HG03175 (cell line): ENCODE measurements around the gene SKAP2.

Experiments used
- ATAC-seq: cut with Tn5 transposase; IDR thresholded peaks from one replicate; pipeline ENCODE4 v1.9.1; 2021; ENCODE audit warnings: mild to moderate bottlenecking, moderate library complexity; ENCODE audit not compliant: unreplicated experiment

The SKAP2 gene

DNA sequence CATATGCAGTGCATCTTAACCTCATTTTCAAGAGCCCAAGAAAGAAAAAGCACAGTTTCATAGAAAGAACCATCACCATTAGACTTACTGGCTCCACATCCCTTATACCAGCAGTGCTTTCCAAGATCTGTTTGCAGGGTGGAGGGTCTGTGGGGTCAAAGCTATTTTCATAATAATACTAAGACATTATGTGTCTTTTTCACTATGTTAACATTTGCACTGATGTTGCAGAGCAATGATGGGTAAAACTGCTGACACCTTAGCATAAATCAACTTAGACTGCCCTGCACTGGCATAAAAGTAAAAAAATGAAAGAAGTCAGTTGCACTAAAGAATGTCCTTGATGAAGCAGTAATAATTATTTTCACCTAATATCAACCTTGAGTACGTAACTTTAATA, 166.2 kb downstream of the SKAP2 start:
- ATAC-seq, result no peak

DNA sequence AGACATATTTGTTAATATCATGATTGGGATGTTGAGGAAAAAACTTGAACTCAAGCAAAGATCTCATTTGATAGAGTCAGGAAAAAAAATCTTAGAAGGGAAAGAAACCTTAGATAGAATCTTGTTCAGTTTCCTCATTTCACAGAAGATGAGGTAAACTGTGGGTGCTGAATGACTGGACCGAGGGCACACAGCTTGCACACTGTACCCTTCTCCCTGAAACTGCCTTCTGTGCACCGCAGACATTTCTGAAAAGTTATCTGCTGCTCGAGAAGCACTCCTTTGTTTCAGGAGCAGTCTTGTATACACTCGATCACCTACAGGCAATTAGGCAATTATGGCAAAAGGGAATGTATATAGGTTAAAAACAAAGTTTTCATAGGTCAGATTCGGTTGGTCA, 167.4 kb downstream of the SKAP2 start:
- no peak for ATAC-seq

DNA sequence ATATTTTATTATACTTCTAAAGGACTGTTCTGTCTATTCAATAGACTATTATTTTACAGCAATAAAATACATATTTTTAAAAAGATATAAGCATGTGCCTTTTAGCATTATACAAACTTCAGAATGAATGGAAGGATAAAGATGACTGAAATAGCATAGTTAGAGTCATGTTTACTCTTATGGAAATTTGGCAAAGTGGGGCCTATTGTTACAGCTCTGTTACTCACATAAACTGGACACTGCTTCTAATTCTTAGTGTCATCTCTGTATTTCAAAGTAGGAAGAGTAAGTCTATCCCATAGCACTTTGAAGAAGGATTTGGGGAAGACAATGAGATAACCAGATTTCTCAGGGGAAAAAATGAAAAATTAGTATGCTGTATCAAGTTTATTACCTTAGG, 168.2 kb downstream of the SKAP2 start:
- ATAC-seq, result no peak

DNA sequence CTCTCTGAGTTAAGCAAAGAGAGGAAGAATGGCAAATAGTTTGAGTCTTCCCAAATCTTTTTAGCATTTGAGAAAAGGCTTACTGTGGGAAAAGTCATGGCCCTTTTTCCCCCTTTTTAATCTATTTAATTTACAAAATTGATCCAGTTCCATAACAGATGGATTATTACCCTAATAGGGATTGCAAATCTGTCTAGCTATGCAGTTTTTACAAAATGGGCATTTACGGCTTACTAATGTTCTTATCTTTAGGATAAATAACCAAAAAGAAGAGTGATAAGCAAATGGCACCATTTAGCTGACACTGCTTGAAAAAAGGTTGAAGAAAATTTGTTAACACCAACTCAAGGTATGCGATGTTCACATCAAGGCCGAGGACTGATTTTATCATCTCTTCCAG, 169.7 kb downstream of the SKAP2 start:
- no peak for ATAC-seq

DNA sequence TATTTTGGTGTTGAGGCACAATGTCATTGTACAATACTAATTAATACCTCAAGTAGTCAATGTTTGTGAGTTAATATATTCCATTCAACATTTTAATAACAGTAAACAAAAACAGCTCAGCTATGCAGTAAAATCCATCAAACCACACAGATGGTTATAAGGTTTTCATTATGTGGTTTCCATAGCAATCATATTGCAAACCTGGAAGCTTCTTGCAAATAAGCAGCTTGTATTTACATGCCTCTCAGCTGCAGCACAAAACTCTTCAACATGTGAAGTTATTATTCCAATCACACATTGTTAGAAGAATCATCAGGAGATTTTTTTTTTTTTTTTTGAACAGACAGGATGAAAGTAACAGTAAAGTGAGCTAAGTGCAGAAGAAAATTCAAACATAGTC, 170.2 kb downstream of the SKAP2 start:
- ATAC-seq, result no peak

DNA sequence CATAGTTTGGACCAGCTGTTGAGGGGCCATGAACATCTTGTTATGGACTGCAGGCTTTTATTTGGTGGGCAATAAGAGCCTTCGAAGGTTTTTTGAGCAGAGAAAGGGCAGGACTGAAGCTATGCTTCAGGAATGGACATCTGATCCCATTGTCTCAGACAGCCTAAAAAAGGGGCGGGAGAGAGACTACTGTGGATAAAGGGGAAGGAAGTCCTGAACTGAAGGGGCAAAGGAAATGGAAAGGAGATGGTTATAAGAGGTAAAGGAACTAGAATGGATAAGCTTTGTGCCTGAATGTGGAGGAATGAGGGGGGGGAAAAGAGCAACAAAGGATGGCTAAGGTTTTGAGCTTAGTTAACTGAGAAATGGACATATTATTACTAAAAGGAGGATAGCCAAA, 172.5 kb downstream of the SKAP2 start:
- ATAC-seq, result no peak

DNA sequence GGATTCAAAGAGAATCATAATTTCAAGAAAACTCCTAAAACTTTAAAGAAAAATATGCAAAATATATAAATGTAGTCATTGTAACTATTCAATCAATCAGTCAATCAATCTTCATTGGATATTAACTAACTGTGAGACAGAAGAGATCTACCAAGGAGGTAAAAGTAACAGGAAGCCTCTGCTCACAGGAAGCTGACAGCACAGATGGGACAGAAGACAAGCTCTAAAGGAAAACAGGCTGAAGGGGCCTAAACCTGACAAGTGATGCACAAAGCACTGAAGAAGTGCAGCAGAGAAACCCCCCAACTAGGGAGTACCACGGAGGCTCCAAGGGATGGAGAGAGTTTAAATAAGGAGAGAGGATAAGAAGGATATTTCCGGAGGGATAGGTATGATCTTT, 173.0 kb downstream of the SKAP2 start:
- ATAC-seq, result no peak

DNA sequence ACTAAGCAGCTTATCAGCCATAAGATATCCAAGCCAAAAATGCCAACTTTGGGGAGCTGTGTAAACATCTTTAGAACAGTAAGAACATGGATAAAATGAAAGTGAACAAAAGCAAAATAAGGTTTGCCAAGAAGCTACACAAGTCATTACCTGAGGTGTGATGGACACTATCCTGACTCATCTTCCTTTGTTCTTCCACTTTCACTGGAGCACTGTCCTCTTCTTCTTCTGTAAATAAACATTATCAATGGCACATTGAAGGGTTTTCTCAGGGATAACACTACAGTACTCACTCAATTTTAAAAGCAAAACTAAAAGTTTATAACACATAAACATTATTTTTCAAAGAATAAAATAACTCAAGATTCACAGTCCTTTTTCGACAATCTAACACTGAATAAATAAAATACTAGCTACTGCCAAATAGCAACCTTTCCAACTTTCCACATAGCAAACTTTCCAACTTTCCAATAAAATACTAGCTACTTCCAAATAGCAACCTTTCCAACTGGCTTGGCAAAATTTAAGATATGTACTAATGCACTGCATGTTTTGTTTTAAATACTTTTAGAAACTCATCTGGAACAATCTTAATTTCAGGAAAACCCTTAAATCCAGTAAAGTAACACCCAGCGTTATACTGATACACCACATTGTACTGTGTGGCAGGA, 174.1 kb downstream of the SKAP2 start:
- ATAC-seq, result no peak

DNA sequence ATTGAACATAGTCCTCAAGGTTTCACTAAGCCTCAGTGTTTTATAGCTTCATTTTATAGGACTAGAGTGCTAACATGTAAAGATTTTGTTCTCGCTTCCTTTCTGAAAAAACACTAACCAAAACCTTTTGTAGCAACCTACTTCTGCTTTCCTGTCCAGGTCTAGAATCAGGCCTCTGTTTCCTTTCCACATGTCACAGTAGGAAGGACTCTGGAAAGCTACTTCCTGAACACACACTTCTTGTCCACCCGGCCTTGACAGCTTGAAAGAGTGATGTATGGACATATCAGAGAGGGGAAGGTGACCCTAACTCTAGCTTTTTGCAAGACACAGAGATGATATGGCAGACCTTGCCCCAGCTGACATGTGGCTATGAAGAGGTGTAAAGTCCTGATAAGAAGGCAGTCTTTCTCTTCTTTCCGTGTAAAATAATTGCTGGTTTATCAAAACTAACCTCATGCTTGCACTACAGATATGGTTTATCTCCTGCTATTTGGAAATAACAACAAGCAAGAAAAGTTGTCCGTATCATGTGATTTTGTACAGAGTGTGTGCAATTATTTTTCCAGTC, 175.4 kb downstream of the SKAP2 start:
- peak; percentile 82 for ATAC-seq

DNA sequence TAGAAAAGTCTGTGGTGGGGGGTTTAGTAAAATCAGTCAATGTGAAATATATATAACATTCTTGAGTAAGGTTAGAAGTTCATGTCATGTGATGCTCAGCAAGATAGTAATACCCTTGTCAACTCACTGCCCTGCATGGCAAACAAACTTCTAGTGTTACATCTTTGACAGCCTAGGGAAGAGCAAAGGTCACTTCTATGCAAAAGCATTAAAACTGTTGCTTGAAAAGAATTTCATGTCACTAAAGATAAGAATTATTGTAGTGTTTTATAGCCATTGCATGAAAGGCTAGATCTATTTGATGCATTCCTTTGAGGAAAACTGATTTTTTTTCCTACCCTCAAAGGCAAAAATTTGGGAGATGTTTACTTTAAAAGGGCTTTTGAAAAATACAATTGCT, 176.0 kb downstream of the SKAP2 start:
- no peak for ATAC-seq

DNA sequence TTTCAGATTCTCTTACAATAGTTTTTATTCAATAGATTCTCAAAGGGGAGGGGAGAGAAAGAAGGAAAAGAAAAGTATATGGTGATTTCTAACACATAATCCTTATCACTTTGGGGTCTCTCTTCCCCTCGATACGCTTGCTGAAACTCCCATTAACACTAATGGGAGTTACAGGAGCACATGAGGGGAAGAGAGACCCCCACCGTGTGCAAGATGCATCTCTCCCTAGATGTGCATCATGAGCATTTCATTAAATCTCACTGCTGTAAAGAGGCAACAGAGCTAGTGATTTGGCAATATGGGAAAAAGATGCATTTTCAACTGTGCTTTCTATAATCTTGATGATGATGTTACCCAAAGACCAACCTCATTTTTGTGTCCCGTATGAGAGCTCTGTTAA, 177.4 kb downstream of the SKAP2 start:
- no peak for ATAC-seq

DNA sequence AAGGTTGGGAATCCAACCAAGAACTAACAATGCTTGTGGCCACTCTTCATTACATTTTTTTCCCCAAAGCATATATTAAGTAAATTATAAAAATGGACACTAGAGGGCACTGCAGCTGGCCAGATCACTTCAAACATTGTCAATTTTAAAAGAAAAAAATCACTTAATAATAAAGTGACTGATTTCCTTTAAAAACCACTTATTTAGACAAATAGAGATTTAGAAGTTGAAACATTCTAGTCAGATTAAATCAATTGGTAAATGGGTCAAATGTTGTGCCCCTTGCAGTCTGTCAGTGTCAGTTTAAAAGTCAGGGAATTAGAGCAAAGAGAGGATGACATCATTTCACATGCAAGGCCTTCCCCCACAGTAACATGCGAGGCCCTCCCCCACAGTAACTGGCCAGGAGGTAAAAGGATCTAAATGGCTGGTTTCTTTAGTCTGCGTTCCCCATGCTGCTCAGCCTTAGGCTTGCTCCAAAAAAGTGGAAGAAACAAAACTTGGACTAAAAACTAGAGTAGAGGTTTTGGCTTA, 177.9 kb downstream of the SKAP2 start:
- no peak for ATAC-seq

DNA sequence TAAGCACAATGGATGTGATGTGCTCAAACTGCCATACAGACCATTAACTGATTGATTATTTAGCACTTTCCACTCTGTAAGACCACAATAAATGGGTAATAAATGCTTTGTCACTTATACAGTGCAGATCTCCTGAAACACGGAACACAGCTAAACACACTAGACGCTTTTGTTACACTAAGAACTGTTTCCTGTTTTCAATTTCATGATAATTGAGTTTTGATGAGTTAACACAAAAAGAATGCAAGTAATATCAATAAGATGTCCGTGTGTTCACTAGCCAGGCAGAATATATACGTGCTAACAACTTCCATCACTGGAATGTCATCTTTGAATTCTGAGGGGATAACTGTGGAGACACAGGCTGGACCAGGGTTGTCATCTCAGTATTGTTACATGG, 178.8 kb downstream of the SKAP2 start:
- ATAC-seq, result no peak

DNA sequence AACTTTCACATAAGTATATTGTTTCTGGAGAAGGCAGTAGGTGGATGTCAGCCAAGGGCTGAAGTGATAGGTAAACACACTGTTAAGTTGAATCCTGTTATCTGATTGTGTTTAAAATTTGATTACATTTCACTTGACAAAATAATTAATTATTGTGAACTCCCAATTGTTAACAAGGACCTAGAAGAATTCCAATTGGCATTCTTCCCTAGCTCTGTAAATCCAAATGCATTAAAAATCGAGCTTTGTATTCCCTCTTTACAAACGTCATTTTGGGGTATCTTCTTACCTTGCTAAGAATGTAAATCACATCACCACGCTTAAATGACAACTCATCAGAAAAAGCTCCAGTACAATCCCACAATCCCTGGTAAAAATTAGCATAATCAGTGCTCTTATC, 179.9 kb downstream of the SKAP2 start:
- no peak for ATAC-seq

DNA sequence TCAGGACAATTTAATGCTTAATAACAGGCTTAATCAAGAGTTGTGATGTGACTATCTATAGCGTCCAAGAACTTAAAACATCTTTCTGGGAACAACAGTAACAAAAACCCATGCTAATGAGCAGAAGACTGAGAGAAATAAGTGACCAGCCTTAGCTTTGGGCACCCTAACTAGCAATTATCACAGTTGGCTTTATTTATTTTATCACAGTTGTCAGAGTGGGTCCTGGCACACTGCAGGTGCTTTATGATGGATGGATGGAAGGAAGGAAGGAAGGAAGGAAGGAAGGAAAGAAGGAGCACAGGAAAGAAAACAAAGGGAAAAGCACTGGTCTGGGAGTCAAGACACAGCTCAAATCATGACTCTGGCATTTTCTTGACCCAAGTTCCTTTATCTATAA, 181.1 kb downstream of the SKAP2 start:
- ATAC-seq, result no peak

DNA sequence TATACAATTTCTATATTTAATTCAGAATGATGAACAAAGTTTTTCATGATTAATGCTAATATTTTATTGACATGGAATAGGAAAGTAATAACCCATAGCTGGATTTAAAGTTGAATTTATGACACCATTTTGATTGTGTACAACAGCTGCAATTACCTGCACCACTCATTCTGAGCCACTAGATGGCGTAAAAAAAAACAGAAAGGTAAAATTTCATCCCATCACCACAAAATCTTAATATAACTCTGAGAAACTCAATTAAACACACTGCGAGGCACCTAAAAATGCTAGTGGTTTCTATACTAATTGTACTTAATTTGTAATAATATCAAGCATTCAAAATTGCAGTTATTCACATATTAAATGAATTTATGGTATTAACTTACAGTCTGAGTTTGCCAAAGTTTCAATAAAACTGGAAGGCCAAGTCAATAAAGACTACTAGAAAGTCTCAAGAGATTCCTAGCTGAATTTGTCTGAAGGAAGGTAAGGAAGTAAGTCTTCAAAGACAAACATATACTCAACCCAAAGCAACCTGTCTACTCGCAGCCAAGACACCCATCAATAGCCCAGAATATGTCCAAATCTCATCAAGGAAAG, 182.5 kb downstream of the SKAP2 start:
- ATAC-seq, result no peak

DNA sequence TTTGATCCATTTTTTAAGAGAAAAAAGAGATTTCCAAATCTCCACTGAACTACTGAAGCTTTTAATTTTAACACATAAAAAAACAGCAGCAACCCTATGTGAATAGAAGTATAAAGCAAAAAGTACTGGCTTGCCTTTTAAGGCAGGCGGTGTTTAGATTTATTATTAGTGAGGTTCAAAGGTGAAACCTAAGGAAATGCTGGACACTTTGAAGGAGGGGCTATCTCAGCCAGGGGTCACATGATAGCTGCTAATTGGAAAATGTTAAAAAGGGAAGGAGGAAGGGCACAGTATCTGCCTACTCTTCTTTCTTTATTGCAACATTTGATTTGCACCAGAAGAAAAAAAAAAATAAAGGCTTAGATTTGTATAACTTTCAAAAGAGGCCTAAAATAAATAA, 183.8 kb downstream of the SKAP2 start:
- no peak for ATAC-seq

DNA sequence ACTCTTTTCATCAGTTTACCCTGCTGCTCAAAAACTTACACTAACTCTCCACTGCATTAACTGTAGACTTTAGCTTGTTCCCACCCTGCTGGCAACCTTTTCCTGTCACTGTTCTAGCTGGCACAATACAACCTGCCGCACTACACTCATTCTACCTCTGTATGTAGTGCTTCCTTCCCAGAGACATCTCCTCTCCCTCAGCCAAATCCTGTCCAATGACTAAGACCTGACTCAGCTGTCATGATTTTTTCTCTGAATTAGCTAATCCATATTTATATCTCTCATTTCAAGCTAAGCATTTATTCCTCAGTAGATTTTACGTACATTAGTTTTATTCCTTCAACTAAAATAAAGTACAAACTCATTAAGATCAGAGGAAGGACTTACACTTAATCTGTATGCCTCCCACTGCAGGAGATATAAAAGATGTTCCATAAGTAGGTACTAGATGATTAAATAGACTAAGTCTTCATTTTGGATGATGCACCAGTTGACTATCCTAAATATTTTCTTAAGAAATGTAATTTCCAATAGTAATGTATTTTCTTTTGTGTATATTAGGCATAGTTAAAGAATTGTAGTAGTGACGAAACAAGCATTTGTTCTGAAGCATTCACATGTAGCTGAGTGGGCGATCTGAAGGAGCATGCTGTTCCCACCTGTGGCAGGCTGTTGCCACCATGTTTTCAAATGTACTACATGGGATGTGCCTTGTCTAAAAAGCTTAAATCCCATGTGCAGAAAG, 189.1 kb downstream of the SKAP2 start:
- no peak for ATAC-seq

DNA sequence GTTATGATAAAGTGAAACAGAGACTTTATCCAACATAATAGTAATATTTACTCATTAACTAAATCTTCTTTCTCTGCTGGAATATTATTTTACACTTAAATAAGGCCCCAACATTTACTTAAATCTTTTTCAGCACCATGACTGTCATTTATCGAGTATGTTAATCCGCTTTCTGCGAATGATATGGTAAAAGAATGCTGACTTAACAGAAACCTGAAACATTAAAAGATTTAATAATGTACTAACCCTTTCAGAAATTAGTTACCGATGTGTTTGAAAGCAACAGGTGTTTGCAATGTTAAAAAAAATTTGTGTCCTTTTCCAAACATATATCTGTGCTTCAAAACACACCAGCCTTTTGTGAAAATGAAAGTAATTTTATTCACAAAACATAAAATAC, 190.5 kb downstream of the SKAP2 start:
- ATAC-seq, result no peak

DNA sequence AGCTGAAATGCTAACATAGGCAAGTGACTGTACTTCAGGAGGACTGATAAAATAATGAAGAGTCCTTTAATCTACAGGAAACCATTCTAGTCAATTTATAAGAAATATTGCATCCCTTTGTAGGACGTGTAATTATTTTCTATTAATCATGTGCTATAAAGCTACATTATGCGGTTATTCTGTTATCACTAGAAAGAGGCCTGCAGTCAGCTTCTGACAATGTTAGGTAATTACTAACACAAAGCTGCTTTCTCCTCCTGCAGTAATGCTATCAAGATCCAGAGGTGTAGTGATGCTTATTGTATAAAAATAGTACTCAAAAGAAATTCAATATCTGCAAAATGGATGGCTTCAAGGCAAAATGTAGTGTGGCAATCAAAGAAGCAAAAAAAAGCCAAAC, 191.1 kb downstream of the SKAP2 start:
- ATAC-seq, result no peak

DNA sequence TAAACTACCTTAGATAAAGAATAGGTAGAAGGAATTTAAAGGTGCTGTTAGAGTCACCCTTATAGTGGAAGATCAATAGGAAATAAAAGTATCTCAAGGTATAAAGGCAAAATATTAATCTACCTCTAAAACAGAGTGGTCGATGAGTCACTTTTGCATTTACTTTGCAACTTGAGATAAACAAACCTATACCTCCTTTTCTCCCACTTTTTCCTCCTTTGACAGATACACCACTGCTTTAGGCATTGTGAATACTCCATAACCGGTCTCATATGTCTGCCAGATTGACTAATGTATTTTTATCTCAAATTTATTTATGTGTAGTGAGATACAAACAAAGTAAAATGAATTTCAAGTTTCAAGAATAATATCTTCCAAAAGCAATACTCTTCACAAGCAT, 193.5 kb downstream of the SKAP2 start:
- no peak for ATAC-seq

DNA sequence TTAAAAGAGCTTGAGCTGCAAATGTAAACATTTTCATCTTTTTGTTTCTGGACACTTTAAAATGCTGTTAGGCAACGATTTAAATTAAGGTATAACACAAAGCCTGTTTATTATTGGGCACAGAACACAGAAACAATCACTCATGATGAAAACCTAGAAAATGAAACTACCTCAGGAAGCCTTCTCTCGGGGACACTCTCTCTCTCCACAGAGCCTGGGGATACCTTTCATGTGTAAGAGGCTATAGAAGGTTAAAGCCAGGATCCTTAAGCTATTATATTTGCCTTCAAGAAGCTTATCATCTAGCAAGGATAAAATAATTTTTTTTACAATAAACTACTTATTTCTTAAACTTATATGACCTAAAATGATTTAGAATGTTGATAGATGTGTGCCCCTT, 194.1 kb downstream of the SKAP2 start:
- no peak for ATAC-seq
